OCI-LY3 (cell line): ENCODE results near the gene ASTN2.

Experiments used
- H2AFZ ChIP-seq: fragments of 200-600, 300-600 bp; shearing (Covaris generic); 2 replicates; pipeline ENCODE4 v1.6.0; 2014; ENCODE audit warnings: antibody characterized with exemption, low read depth, low read length
- H3K27ac ChIP-seq: fragments of 200-600, 300-600 bp; sonication (generic); 2 replicates; pipeline ENCODE4 v1.5.1; 2014; ENCODE audit warnings: mild to moderate bottlenecking, low read length, moderate library complexity, mixed read lengths
- H3K27me3 ChIP-seq: fragments of 200-600, 300-600 bp; sonication (generic); 2 replicates; pipeline ENCODE4 v1.6.1; 2014; ENCODE audit warnings: low read depth, low read length, mixed read lengths
- H3K36me3 ChIP-seq: fragments of 200-600, 300-600 bp; sonication (generic); replicated peaks from 2 replicates; pipeline ENCODE3; 2014; ENCODE audit warnings: low read depth, low read length, mixed read lengths
- H3K4me1 ChIP-seq: fragments of 300-600, 200-600 bp; sonication (generic); 2 replicates; pipeline ENCODE4 v1.6.1; 2014; ENCODE audit warnings: low read length, mixed read lengths
- H3K4me2 ChIP-seq: fragments of 200-600, 300-600 bp; sonication (generic); 2 replicates; pipeline ENCODE4 v1.6.1; 2014; ENCODE audit warnings: low read length, mixed read lengths
- H3K4me3 ChIP-seq: fragments of 300-600, 200-600 bp; sonication (generic); 2 replicates; pipeline ENCODE4 v1.5.1; 2014; ENCODE audit warnings: antibody characterized with exemption, mild to moderate bottlenecking, low read length, moderate library complexity
- H3K79me2 ChIP-seq: fragments of 300-600, 200-600 bp; shearing (Covaris generic); 2 replicates; pipeline ENCODE4 v1.6.1; 2014; ENCODE audit warnings: mild to moderate bottlenecking, low read length, mixed read lengths
- H3K9ac ChIP-seq: fragments of 300-600, 200-600 bp; shearing (Covaris generic); 2 replicates; pipeline ENCODE4 v1.6.0; 2014; ENCODE audit warnings: mild to moderate bottlenecking, low read length, moderate library complexity
- H3K9me3 ChIP-seq: fragments of 200-600, 300-600 bp; shearing (Covaris generic); 2 replicates; pipeline ENCODE4 v1.6.1; 2014; ENCODE audit warnings: low read length, mixed read lengths; ENCODE audit not compliant: insufficient read depth
- H4K20me1 ChIP-seq: fragments of 200-600, 300-600 bp; sonication (generic); 2 replicates; pipeline ENCODE4 v1.6.1; 2016; ENCODE audit warnings: low read length, mixed read lengths; ENCODE audit not compliant: insufficient read depth
- CTCF ChIP-seq: fragments of 200-600, 300-600 bp; sonication (generic); IDR thresholded peaks from 2 replicates; pipeline ENCODE4 v1.5.1; 2014; ENCODE audit warnings: antibody characterized with exemption, low read length, low read depth
- EZH2phosphoT487 ChIP-seq: fragments of 200-600 bp; shearing (Covaris generic); IDR thresholded peaks from 2 replicates; pipeline ENCODE4 v1.6.1; 2018; ENCODE audit warnings: antibody characterized with exemption, mixed run types, low read depth

Gene ASTN2

GRCh38 chr9:116491219-116491618, 923.6 kb downstream of the ASTN2 start:
- Histone ChIP-seq H3K27me3 (no peaks in the 10 kb centered on the region), H3K9me3 (no peaks in the 10 kb centered on the region), H3K4me3 (no peak overlapping the region), H3K27ac (no peak overlapping the region), H3K36me3 (no peaks in the 10 kb centered on the region), H3K79me2 (no peaks in the 10 kb centered on the region), H4K20me1 (no peaks in the 10 kb centered on the region), H3K4me1 (no peaks in the 10 kb centered on the region), H3K4me2 (no peak overlapping the region), H3K9ac (no peak overlapping the region), H2AFZ (no peak overlapping the region)
- TF ChIP-seq EZH2phosphoT487 (no peak), CTCF (peak; percentile 22)

- H3K4me1 ChIP-seq = no peaks in the 10 kb centered on the region
- no peaks in the 10 kb centered on the region for H3K79me2 ChIP-seq
- no peak overlapping the region for H3K9ac ChIP-seq
- no peak overlapping the region for H3K4me2 ChIP-seq
- no peaks in the 10 kb centered on the region for H3K27me3 ChIP-seq
- H3K36me3 ChIP-seq = no peaks in the 10 kb centered on the region
- H3K9me3 ChIP-seq = no peaks in the 10 kb centered on the region
- TF ChIP-seq EZH2phosphoT487 = no peak
- no peak for TF ChIP-seq CTCF
- H2AFZ ChIP-seq = no peak overlapping the region
- no peaks in the 10 kb centered on the region for H4K20me1 ChIP-seq
- no peak overlapping the region for H3K4me3 ChIP-seq
- no peak overlapping the region for H3K27ac ChIP-seq
Measured at GRCh38 chr9:116490321-116490720, 924.5 kb downstream of the ASTN2 start.

- Histone ChIP-seq H3K79me2 (no peaks in the 10 kb centered on the region), H3K4me1 (no peaks in the 10 kb centered on the region), H3K27ac (no peak overlapping the region), H3K4me2 (no peak overlapping the region), H3K36me3 (no peaks in the 10 kb centered on the region), H3K9me3 (no peaks in the 10 kb centered on the region), H3K4me3 (no peak overlapping the region), H4K20me1 (no peaks in the 10 kb centered on the region), H3K27me3 (no peaks in the 10 kb centered on the region), H2AFZ (no peak overlapping the region), H3K9ac (no peak overlapping the region)
- TF ChIP-seq CTCF = no peak
- TF ChIP-seq EZH2phosphoT487 = no peak
Measured at GRCh38 chr9:116488373-116488772, 926.5 kb downstream of the ASTN2 start.

- Histone ChIP-seq H3K4me1 (no peaks in the 10 kb centered on the region), H3K36me3 (no peaks in the 10 kb centered on the region), H3K79me2 (no peaks in the 10 kb centered on the region), H4K20me1 (no peaks in the 10 kb centered on the region), H3K9me3 (no peaks in the 10 kb centered on the region), H3K27ac (no peak overlapping the region), H2AFZ (no peak overlapping the region), H3K4me3 (no peak overlapping the region), H3K27me3 (no peaks in the 10 kb centered on the region), H3K9ac (no peak overlapping the region), H3K4me2 (no peak overlapping the region)
- TF ChIP-seq EZH2phosphoT487 = no peak
- TF ChIP-seq CTCF = no peak
Measured at GRCh38 chr9:116484492-116485061, 930.3 kb downstream of the ASTN2 start.
